ENCODE measurements around the gene COL16A1. TPM values are rescaled to one million over a fixed set of nuclear protein-coding genes. Genes with fewer than 3 reads are reported as not detected.

The COL16A1 gene
- total RNA-seq, 1 experiment from 2014 or later: 6.2 TPM

GRCh38 chr1:31646259-31646960 lies 57.4 kb downstream of the COL16A1 start:
- no peak overlapping the region for H3K14ac ChIP-seq (ENCODE audit: insufficient read depth, low read length)
- no peak overlapping the region for H3K4ac ChIP-seq (ENCODE audit: low read depth, low read length)
- no peaks in the 10 kb centered on the region for H3K36me3 Mint-ChIP-seq (ENCODE audit: insufficient read depth in 1 of 3, low read depth in 3 of 3)
- no peaks in the 10 kb centered on the region for H3K27me3 ChIP-seq (ENCODE audit: insufficient read depth, low read length)
- no peak overlapping the region for H3K23ac ChIP-seq (ENCODE audit: insufficient read length, low read depth, low read length)
- no peak overlapping the region for H3K56ac ChIP-seq (ENCODE audit: insufficient read length, low read depth, low read length)
- no peak overlapping the region for H3K9ac ChIP-seq (ENCODE audit: extremely low read depth, insufficient read length, low read length)
- peaks cover 4% of the 10 kb centered on the region; the same call in 1 of the 2 replicates for H3K4me1 ChIP-seq (ENCODE audit: insufficient read depth, low read length)
- DNase-seq: no peak
- no peak overlapping the region for H2BK120ac ChIP-seq (ENCODE audit: low read depth, low read length, poor library complexity, severe bottlenecking)
- no peak overlapping the region for H2BK5ac ChIP-seq (ENCODE audit: insufficient read length, low read length)
- no peak overlapping the region for H2AK5ac ChIP-seq (ENCODE audit: insufficient read length, low read length)
- TF ChIP-seq CTCF (conservative IDR thresholded peaks at IDR 0.05): no peak
- H3K79me1 ChIP-seq (ENCODE audit: insufficient read depth, low read depth, low read length, poor library complexity, severe bottlenecking): no peaks in the 10 kb centered on the region
- H3K27ac Mint-ChIP-seq: no peak overlapping the region
- H3K27ac ChIP-seq (ENCODE audit: insufficient read length, low read depth, low read length): no peak overlapping the region
- H4K5ac ChIP-seq (ENCODE audit: insufficient read length, low read depth, low read length): no peak overlapping the region
- no peak overlapping the region for H4K91ac ChIP-seq (ENCODE audit: insufficient read length, low read depth, low read length)
- no peak overlapping the region for H3K18ac ChIP-seq (ENCODE audit: insufficient read length, low read depth, low read length)
- peaks cover 5% of the 10 kb centered on the region for H3K27me3 Mint-ChIP-seq (ENCODE audit: low read depth)
- H3K23me2 ChIP-seq (ENCODE audit: insufficient read length, low read depth, low read length, poor library complexity, severe bottlenecking): peaks cover 6% of the 10 kb centered on the region
- peaks cover 6% of the 10 kb centered on the region; the same call in 1 of the 2 replicates for H3K79me2 ChIP-seq (ENCODE audit: insufficient read depth, low read length)
- peak overlapping the region; percentile 94 to 95; a peak in 2 of 5 replicates for H3K4me3 Mint-ChIP-seq
- H3K9me3 Mint-ChIP-seq: no peaks in the 10 kb centered on the region
- WGBS (ENCODE audit: extremely low coverage, insufficient read length, low lambda C conversion rate): no CpG with 5 or more reads among the region's 4 CpGs
- no peak overlapping the region for H4K8ac ChIP-seq (replicated peaks; ENCODE audit: insufficient read length, low read depth, low read length)
- H2BK12ac ChIP-seq (ENCODE audit: insufficient read length, low read depth, low read length): no peak overlapping the region
- no peaks in the 10 kb centered on the region for H3K9me3 ChIP-seq (ENCODE audit: control insufficient read depth, low read depth, low read length)
- H2AFZ ChIP-seq (ENCODE audit: low read length): no peak overlapping the region
- H3K4me1 Mint-ChIP-seq: peaks cover 14 to 20% of the 10 kb centered on the region in 2 experiments
- H4K20me1 ChIP-seq (ENCODE audit: control insufficient read depth, insufficient read depth, insufficient read length): no peaks in the 10 kb centered on the region
- no peak overlapping the region for H2BK15ac ChIP-seq (ENCODE audit: low read depth, low read length)
- no peak overlapping the region for H3T11ph ChIP-seq (ENCODE audit: low read length)
- no peak overlapping the region for H3K4me2 ChIP-seq (ENCODE audit: insufficient read depth, insufficient read length, low read length)
- H2BK20ac ChIP-seq (ENCODE audit: low read depth, low read length, poor library complexity, severe bottlenecking): no peak overlapping the region

Measured in H9 (cell line).